GM23338 (cell line): Measurements from ENCODE around the gene CYFIP1. TPM values are rescaled to one million over a fixed set of nuclear protein-coding genes. Genes with fewer than 3 reads are reported as not detected.

Experiments used
- ATAC-seq: fragments of 200-7000 bp; cut with Tn5 transposase; 3 replicates; pipeline ENCODE4 v1.9.1; 2020
- DNase-seq: peaks from one replicate; pipeline ENCODE4 v3.0.0-alpha.2; 2015; ENCODE audit warnings: low spot score
- H2AFZ ChIP-seq: fragments of 200-600 bp; sonication (generic); 2 replicates; pipeline ENCODE4 v1.8.0; 2016; ENCODE audit warnings: antibody characterized with exemption, mild to moderate bottlenecking, moderate library complexity
- H3F3A ChIP-seq: fragments of 200-600 bp; sonication (generic); replicated peaks from 2 replicates; pipeline ENCODE4 v1.8.0; 2017; ENCODE audit warnings: antibody characterized with exemption, mixed run types, low read depth
- H3K27ac ChIP-seq: fragments of 200-600 bp; sonication (generic); 2 replicates; pipeline ENCODE4 v1.6.1; 2016; ENCODE audit warnings: low read depth
- H3K27me3 ChIP-seq: fragments of 200-600 bp; sonication (generic); 2 replicates; pipeline ENCODE4 v1.8.0; 2016; ENCODE audit warnings: mild to moderate bottlenecking, mixed run types, moderate library complexity; ENCODE audit not compliant: insufficient read depth
- H3K36me3 ChIP-seq: fragments of 200-600 bp; sonication (generic); 2 replicates; pipeline ENCODE4 v1.8.0; 2016; ENCODE audit warnings: mild to moderate bottlenecking; ENCODE audit not compliant: insufficient read depth
- H3K4me1 ChIP-seq: fragments of 200-600 bp; sonication (generic); 2 replicates; pipeline ENCODE4 v1.8.0; 2016; ENCODE audit warnings: mild to moderate bottlenecking, moderate library complexity; ENCODE audit not compliant: insufficient read depth
- H3K4me2 ChIP-seq: fragments of 200-600 bp; sonication (generic); 2 replicates; pipeline ENCODE4 v1.7.1; 2017; ENCODE audit warnings: mixed run types
- H3K4me3 ChIP-seq: fragments of 200-600 bp; sonication (generic); 2 replicates; pipeline ENCODE4 v1.6.1; 2016; ENCODE audit warnings: mixed run types
- H3K79me2 ChIP-seq: fragments of 200-600 bp; sonication (generic); replicated peaks from 2 replicates; pipeline ENCODE4 v1.8.0; 2017; ENCODE audit warnings: mild to moderate bottlenecking; ENCODE audit not compliant: insufficient read depth
- H3K9me2 ChIP-seq: fragments of 200-600 bp; sonication (generic); 2 replicates; pipeline ENCODE4 v1.8.0; 2017; ENCODE audit not compliant: insufficient read depth
- H4K20me1 ChIP-seq: fragments of 200-600 bp; sonication (generic); replicated peaks from 2 replicates; pipeline ENCODE4 v1.8.0; 2017; ENCODE audit warnings: mild to moderate bottlenecking; ENCODE audit not compliant: insufficient read depth
- H3K27ac Mint-ChIP-seq: 2 replicates; pipeline ENCODE4 v1.8.0; 2020; ENCODE audit warnings: inconsistent platforms, mild to moderate bottlenecking, moderate library complexity, mixed read lengths
- H3K27me3 Mint-ChIP-seq: 3 replicates; pipeline ENCODE4 v1.8.0; 2022; ENCODE audit warnings: low read depth, mild to moderate bottlenecking, moderate library complexity, mixed read lengths, inconsistent platforms; ENCODE audit not compliant: insufficient read depth, poor library complexity
- H3K36me3 Mint-ChIP-seq: 3 replicates; pipeline ENCODE4 v1.8.0; 2021; ENCODE audit warnings: low read depth, mild to moderate bottlenecking, inconsistent platforms, moderate library complexity, mixed read lengths
- H3K4me1 Mint-ChIP-seq: 3 replicates; pipeline ENCODE4 v1.8.0; 2020; ENCODE audit warnings: mild to moderate bottlenecking, inconsistent platforms, mixed read lengths
- H3K4me3 Mint-ChIP-seq: 3 replicates; pipeline ENCODE4 v1.8.0; 2021; ENCODE audit warnings: moderate library complexity, mild to moderate bottlenecking, inconsistent platforms, mixed read lengths
- H3K9me3 Mint-ChIP-seq: 3 replicates; pipeline ENCODE4 v1.8.0; 2020; ENCODE audit warnings: moderate library complexity, mild to moderate bottlenecking, inconsistent platforms, mixed read lengths
- EZH2 ChIP-seq: fragments of 200-600 bp; sonication (generic); IDR thresholded peaks from one replicate; pipeline ENCODE4 v1.8.0; 2017; ENCODE audit warnings: antibody characterized with exemption, mild to moderate bottlenecking, low read depth; ENCODE audit not compliant: unreplicated experiment
- EZH2phosphoT487 ChIP-seq: fragments of 200-600 bp; sonication (generic); IDR thresholded peaks from one replicate; pipeline ENCODE4 v1.8.1; 2018; ENCODE audit warnings: antibody characterized with exemption; ENCODE audit not compliant: unreplicated experiment
- ZNF114 ChIP-seq: fragments of 250-450 bp; sonication (Bioruptor Pico); IDR thresholded peaks from 2 replicates; pipeline ENCODE4 v1.5.0; 2020; ENCODE audit warnings: mild to moderate bottlenecking, moderate library complexity
- polyA plus RNA-seq: library from polyadenylated mRNA; unstranded; fragments of >200 nt; fragmentation: Nextera tagmentation; extraction: Ambion mirVana; gene quantifications from 2 replicates; pipeline ENCODE4 v1.2.1, GENCODE V29; 2016
- total RNA-seq: library from RNA; depleted of rRNA; stranded (reverse); fragments of >200 nt; shearing (Covaris generic); gene quantifications from 2 replicates; pipeline ENCODE4 v1.2.3, GENCODE V29; 2014
- TF ChIP-seq, protein P1 (sequence below): fragments of 250-450 bp; sonication (Bioruptor Pico); IDR thresholded peaks from 2 replicates; pipeline ENCODE4 v1.5.0; 2020; ENCODE audit warnings: mild to moderate bottlenecking, moderate library complexity
- TF ChIP-seq, protein P2 (sequence below), 2 experiments: fragments of 200-600 bp in 1 of 2; sonication (generic) in 1 of 2; conservative IDR thresholded peaks; 2 replicates each; pipeline versions ENCODE4 v1.5.1 to v1.6.1; 2016 to 2017; ENCODE audit warnings: antibody characterized with exemption in 2 of 2, low read depth in 2 of 2, mild to moderate bottlenecking in 2 of 2, moderate library complexity in 1 of 2

The CYFIP1 gene
- total and polyA plus RNA-seq, 2 experiments from 2014 or later, result 20.0 to 73.9 TPM

DNA sequence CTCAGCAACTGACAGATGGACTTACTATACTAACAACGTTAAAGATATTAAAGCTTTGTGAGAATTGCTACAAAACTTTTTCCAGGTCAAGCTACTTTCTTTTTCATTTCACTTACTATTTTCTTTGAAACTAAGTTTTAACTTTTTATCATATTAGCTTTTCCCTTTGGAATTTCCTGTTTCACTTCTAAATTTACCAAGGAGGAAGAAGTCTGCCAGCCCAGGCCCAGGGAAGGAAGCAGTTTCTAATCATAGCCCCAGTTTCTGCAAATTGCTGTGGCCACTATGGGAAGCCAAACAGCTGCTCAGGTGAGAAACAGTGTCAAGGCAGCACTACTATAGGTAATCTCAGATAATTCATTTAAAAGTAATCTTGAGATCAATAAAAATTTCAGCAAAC is 18.4 kb downstream of the CYFIP1 start (continued):
- TF ChIP-seq, protein P1, sequence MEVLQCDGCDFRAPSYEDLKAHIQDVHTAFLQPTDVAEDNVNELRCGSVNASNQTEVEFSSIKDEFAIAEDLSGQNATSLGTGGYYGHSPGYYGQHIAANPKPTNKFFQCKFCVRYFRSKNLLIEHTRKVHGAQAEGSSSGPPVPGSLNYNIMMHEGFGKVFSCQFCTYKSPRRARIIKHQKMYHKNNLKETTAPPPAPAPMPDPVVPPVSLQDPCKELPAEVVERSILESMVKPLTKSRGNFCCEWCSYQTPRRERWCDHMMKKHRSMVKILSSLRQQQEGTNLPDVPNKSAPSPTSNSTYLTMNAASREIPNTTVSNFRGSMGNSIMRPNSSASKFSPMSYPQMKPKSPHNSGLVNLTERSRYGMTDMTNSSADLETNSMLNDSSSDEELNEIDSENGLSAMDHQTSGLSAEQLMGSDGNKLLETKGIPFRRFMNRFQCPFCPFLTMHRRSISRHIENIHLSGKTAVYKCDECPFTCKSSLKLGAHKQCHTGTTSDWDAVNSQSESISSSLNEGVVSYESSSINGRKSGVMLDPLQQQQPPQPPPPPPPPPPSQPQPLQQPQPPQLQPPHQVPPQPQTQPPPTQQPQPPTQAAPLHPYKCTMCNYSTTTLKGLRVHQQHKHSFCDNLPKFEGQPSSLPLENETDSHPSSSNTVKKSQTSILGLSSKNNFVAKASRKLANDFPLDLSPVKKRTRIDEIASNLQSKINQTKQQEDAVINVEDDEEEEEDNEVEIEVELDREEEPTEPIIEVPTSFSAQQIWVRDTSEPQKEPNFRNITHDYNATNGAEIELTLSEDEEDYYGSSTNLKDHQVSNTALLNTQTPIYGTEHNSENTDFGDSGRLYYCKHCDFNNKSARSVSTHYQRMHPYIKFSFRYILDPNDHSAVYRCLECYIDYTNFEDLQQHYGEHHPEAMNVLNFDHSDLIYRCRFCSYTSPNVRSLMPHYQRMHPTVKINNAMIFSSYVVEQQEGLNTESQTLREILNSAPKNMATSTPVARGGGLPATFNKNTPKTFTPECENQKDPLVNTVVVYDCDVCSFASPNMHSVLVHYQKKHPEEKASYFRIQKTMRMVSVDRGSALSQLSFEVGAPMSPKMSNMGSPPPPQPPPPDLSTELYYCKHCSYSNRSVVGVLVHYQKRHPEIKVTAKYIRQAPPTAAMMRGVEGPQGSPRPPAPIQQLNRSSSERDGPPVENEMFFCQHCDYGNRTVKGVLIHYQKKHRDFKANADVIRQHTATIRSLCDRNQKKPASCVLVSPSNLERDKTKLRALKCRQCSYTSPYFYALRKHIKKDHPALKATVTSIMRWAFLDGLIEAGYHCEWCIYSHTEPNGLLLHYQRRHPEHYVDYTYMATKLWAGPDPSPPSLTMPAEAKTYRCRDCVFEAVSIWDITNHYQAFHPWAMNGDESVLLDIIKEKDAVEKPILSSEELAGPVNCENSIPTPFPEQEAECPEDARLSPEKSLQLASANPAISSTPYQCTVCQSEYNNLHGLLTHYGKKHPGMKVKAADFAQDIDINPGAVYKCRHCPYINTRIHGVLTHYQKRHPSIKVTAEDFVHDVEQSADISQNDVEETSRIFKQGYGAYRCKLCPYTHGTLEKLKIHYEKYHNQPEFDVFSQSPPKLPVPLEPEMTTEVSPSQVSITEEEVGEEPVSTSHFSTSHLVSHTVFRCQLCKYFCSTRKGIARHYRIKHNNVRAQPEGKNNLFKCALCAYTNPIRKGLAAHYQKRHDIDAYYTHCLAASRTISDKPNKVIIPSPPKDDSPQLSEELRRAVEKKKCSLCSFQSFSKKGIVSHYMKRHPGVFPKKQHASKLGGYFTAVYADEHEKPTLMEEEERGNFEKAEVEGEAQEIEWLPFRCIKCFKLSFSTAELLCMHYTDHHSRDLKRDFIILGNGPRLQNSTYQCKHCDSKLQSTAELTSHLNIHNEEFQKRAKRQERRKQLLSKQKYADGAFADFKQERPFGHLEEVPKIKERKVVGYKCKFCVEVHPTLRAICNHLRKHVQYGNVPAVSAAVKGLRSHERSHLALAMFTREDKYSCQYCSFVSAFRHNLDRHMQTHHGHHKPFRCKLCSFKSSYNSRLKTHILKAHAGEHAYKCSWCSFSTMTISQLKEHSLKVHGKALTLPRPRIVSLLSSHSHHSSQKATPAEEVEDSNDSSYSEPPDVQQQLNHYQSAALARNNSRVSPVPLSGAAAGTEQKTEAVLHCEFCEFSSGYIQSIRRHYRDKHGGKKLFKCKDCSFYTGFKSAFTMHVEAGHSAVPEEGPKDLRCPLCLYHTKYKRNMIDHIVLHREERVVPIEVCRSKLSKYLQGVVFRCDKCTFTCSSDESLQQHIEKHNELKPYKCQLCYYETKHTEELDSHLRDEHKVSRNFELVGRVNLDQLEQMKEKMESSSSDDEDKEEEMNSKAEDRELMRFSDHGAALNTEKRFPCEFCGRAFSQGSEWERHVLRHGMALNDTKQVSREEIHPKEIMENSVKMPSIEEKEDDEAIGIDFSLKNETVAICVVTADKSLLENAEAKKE (CRISPR knock-in tag), result no peak
- no peak for TF ChIP-seq EZH2phosphoT487

DNA sequence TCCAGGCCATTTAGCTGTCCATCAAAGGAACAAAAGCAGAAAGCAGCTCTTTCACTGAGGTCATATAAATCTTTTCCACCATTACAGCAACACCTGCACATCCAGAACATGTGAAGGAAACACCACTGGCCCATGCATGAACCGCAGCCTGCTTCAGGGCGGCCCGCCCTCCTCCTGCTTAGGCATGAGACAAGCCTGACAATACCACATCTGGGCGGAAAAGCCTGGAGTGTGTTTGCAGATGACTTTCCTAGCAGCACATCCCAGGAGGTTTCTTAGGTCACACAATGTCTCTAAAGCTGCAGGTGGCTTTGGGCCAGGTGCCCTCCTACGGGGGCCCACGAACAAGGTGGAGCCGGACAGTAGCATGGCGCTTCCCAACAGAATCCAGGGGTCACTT is 19.6 kb downstream of the CYFIP1 start:
- Mint-ChIP-seq H3K27ac (no peak overlapping the region), H3K9me3 (no peaks in the 10 kb centered on the region), H3K4me3 (no peak overlapping the region), H3K4me1 (peaks cover 18% of the 10 kb centered on the region), H3K36me3 (peaks cover 4% of the 10 kb centered on the region; the same call in 1 of the 3 replicates), H3K27me3 (peaks cover 11% of the 10 kb centered on the region)
- no peak for ATAC-seq
- Histone ChIP-seq H3K27ac (no peak overlapping the region), H3K9me2 (no peaks in the 10 kb centered on the region), H3F3A (no peaks in the 10 kb centered on the region), H3K4me3 (no peak overlapping the region), H3K27me3 (no peaks in the 10 kb centered on the region), H2AFZ (no peak overlapping the region), H3K4me1 (no peaks in the 10 kb centered on the region), H4K20me1 (peaks cover 25% of the 10 kb centered on the region), H3K79me2 (peaks cover 78% of the 10 kb centered on the region), H3K36me3 (no peaks in the 10 kb centered on the region), H3K4me2 (no peak overlapping the region)
- DNase-seq, result no peak
- TF ChIP-seq, protein P1 (CRISPR knock-in tag), result no peak
- TF ChIP-seq, protein P2, sequence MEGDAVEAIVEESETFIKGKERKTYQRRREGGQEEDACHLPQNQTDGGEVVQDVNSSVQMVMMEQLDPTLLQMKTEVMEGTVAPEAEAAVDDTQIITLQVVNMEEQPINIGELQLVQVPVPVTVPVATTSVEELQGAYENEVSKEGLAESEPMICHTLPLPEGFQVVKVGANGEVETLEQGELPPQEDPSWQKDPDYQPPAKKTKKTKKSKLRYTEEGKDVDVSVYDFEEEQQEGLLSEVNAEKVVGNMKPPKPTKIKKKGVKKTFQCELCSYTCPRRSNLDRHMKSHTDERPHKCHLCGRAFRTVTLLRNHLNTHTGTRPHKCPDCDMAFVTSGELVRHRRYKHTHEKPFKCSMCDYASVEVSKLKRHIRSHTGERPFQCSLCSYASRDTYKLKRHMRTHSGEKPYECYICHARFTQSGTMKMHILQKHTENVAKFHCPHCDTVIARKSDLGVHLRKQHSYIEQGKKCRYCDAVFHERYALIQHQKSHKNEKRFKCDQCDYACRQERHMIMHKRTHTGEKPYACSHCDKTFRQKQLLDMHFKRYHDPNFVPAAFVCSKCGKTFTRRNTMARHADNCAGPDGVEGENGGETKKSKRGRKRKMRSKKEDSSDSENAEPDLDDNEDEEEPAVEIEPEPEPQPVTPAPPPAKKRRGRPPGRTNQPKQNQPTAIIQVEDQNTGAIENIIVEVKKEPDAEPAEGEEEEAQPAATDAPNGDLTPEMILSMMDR (conservative IDR thresholded peaks at IDR 0.05; ENCODE audit: low read depth in 2 of 2), result no peak
- TF ChIP-seq ZNF114 (CRISPR knock-in tag) (no peak), EZH2 (no peak)
